Ovary (tissue), 9 donors: Measurements from ENCODE around the gene SMYD2. TPM values are rescaled to one million over a fixed set of nuclear protein-coding genes. Genes with fewer than 3 reads are reported as not detected.

ENCODE experiments used
- DNase-seq, 5 donors: peaks; one replicate each; pipeline ENCODE4 v3.0.0-alpha.2; 2019 to 2020
- H3K27ac ChIP-seq, 2 donors: fragments of 200-600 bp; one replicate each; pipeline versions ENCODE4 v1.5.1 to v1.8.0; 2019 to 2022
- H3K27me3 ChIP-seq: fragments of 200-600 bp; one replicate; pipeline ENCODE4 v1.8.0; 2022
- H3K36me3 ChIP-seq: fragments of 200-600 bp; sonication (generic); one replicate; pipeline ENCODE4 v1.5.1; 2019
- H3K4me1 ChIP-seq: one replicate; pipeline ENCODE4 v1.8.1; 2013; ENCODE audit warnings: mild to moderate bottlenecking, moderate library complexity; ENCODE audit not compliant: insufficient read depth
- H3K4me3 ChIP-seq: fragments of 200-600 bp; sonication (generic); one replicate; pipeline ENCODE4 v1.5.1; 2017
- H3K9me3 ChIP-seq, 2 donors: fragments of 200-600 bp in 1 of 2; sonication (generic) in 1 of 2; one replicate each; pipeline versions ENCODE4 v1.5.1 to v1.8.1; 2013 to 2019; ENCODE audit warnings: mild to moderate bottlenecking in 1 of 2, moderate library complexity in 1 of 2
- EP300 ChIP-seq: sonication (generic); formaldehyde crosslinking; IDR thresholded peaks from one replicate; pipeline ENCODE4 v1.6.1; 2017; ENCODE audit warnings: antibody characterized with exemption
- POLR2A ChIP-seq: fragments of 450-650 bp; IDR thresholded peaks from one replicate; pipeline ENCODE4 v1.6.1; 2017; ENCODE audit warnings: antibody characterized with exemption, mild to moderate bottlenecking, moderate library complexity
- WGBS, 3 donors: extraction: QIAGEN DNeasy Blood & Tissue Kit in 1 of 3; methylation state at CpG; one replicate each; pipeline versions ENCODE4 v1.1.5 to v1.1.7; 2013 to 2017; 5-methylcytosine and 5-hydroxymethylcytosine counted together
- intact Hi-C, 4 donors: fragments of 100-400 bp; cut with DNase I; formaldehyde crosslinking; loops; one replicate each; pipeline versions ENCODE4 v1.11.0 to v1.15.1; 2022 to 2023
- polyA plus RNA-seq, 2 donors: library from polyadenylated mRNA; stranded (reverse); fragments of 200-250 nt in 1 of 2; fragments of 350-450 nt in 1 of 2; fragmentation: Illumina TruSeq in 1 of 2; extraction: RNeasy Lipid Tissue Mini Kit (QIAGEN cat#74804) in 1 of 2; gene quantifications; one replicate each; pipeline ENCODE4 v1.2.3, GENCODE V29; 2013 to 2014
- total RNA-seq, 7 donors: library from RNA; depleted of rRNA in 2 of 7; stranded (reverse); fragments of >200 nt in 2 of 7; fragmentation: NEBNext Ultra II Directional in 3 of 7; extraction: Animal tissue kit (Norgen Biotek cat#: 25700) in 3 of 7; gene quantifications; one replicate each; pipeline versions ENCODE4 v1.1.0 to v1.2.4, GENCODE V29; 2016 to 2023
- TF ChIP-seq, protein P1 (sequence below), 3 donors: fragments of 450-650 bp in 2 of 3; fragments of 200-600 bp in 1 of 3; IDR thresholded peaks; one replicate each; pipeline versions ENCODE4 v1.5.1 to v1.8.0; 2016 to 2022; ENCODE audit warnings: antibody characterized with exemption in 3 of 3, mild to moderate bottlenecking in 1 of 3
- donor health status: DM: no; HTN: no; CAD: no; lungs with moderate emphysema.
- donor health status: DM: no; HTN: no; CAD: no.
- donor health status: Bipolar disorder and iron deficiency.
- donor health status: DM: yes; HTN: yes; CAD: no.
- donor health status: DM: no; HTN: no; CAD: no.
- donor health status: DM: yes; HTN: yes; CAD: no.

The SMYD2 gene
- total and polyA plus RNA-seq, 9 donors = 14.6 to 50.3 (median 17.2) TPM

DNA sequence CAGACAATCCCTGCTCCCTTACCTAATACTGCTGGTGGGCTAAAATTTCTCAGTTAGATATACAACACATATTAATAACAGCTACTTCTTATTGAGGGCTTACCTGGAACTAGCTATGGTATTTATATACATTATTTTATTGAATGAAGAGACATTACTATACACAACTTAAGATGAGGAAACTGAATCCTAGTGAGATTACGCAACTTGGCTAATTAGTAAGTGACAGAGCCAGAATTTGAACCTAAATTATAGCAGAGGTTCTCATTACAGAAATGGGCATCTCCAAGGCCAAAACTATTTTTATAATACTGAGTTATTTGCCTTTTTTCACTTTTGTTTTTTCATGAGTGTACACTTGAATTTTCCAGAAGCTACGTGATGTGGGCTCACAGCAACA lies 44.5 kb upstream of the SMYD2 start:
- no peaks in the 10 kb centered on the region for H3K9me3 ChIP-seq
- DNase-seq = no peak
- WGBS, 3 donors = 31 to 58% (median 35%) methylated on average over 2 of the region's 2 CpGs
- intact Hi-C loops = no loop called here
- H3K4me3 ChIP-seq = no peak overlapping the region
- H3K36me3 ChIP-seq = no peaks in the 10 kb centered on the region
- H3K4me1 ChIP-seq = no peaks in the 10 kb centered on the region
- no peaks in the 10 kb centered on the region for H3K27me3 ChIP-seq
- TF ChIP-seq, protein P1, sequence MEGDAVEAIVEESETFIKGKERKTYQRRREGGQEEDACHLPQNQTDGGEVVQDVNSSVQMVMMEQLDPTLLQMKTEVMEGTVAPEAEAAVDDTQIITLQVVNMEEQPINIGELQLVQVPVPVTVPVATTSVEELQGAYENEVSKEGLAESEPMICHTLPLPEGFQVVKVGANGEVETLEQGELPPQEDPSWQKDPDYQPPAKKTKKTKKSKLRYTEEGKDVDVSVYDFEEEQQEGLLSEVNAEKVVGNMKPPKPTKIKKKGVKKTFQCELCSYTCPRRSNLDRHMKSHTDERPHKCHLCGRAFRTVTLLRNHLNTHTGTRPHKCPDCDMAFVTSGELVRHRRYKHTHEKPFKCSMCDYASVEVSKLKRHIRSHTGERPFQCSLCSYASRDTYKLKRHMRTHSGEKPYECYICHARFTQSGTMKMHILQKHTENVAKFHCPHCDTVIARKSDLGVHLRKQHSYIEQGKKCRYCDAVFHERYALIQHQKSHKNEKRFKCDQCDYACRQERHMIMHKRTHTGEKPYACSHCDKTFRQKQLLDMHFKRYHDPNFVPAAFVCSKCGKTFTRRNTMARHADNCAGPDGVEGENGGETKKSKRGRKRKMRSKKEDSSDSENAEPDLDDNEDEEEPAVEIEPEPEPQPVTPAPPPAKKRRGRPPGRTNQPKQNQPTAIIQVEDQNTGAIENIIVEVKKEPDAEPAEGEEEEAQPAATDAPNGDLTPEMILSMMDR (IDR thresholded peaks at IDR 0.05) = no peak
- TF ChIP-seq POLR2A (no peak), EP300 (no peak)
- no peak overlapping the region for H3K27ac ChIP-seq

DNA sequence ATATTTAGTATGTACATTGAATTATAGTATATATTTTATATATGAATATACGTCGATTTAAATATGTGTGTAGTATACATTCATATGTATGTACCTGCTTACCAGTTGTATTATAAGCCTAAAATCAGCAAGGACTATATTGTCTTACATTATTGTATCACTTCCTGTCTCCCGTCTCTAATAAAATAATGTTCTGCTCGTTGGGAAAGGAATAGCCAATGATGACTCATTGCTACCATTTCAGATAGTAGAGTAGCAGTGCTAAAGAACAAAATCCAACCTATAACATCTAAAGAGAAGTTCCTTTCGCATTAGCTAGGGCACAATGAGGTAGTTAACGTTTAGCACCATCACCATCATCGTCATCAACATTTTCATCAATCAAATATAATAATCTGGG lies 39.9 kb upstream of the SMYD2 start:
- Histone ChIP-seq H3K36me3 (no peaks in the 10 kb centered on the region), H3K4me3 (no peak overlapping the region), H3K9me3 (no peaks in the 10 kb centered on the region), H3K4me1 (no peaks in the 10 kb centered on the region), H3K27me3 (no peaks in the 10 kb centered on the region), H3K27ac (no peak overlapping the region)
- 72 to 76% (median 75%) methylated on average over 7 of the region's 7 CpGs for WGBS, 3 donors
- intact Hi-C loops = no loop called here
- TF ChIP-seq, protein P1 (IDR thresholded peaks at IDR 0.05) = no peak
- TF ChIP-seq EP300 (no peak), POLR2A (no peak)
- DNase-seq = no peak

DNA sequence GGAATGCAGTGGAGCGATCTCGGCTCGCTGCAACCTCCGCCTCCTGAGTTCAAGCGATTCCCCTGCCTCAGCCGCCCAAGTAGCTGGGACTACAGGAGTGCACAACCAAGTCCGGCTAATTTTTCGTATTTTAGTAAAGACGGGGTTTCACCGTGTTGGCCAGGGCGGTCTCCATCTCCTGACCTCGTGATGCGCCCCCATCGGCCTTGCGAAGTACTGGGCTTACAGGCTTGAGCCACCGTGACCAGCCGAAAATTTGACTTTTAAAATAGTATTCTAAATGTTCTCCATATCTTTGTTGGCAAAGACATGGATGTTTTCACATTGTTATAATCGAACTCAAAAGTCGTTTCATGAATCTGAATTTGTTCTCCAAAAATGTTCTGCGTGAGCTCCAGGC lies 36.7 kb upstream of the SMYD2 start:
- intact Hi-C loops = no loop called here
- DNase-seq = no peak
- Histone ChIP-seq H3K4me3 (no peak overlapping the region), H3K4me1 (no peaks in the 10 kb centered on the region), H3K27ac (no peak overlapping the region), H3K36me3 (no peaks in the 10 kb centered on the region), H3K27me3 (no peaks in the 10 kb centered on the region), H3K9me3 (no peaks in the 10 kb centered on the region)
- TF ChIP-seq, protein P1 (IDR thresholded peaks at IDR 0.05) = no peak
- TF ChIP-seq POLR2A (no peak), EP300 (no peak)
- 89 to 92% (median 91%) methylated on average over 20 of the region's 20 CpGs for WGBS, 3 donors

DNA sequence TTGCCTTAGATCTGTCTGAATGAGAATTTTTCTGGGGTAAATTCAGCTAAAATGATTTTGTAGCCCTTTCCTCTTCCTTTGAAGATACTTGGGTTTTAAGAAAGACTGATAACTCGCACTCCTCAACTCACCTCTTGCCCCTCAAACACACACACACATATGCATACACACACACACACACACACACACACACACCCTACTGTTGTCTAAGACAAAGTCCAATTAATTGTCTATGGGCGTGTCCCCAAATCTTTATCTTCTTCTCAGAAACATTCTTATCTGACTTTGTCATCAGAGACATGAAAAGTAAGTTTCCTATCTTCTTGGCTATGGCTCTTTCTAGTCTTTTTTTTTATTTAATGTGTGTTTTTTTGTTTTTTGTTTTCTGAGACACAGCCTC lies 36.1 kb upstream of the SMYD2 start:
- H3K9me3 ChIP-seq = no peaks in the 10 kb centered on the region
- no peaks in the 10 kb centered on the region for H3K36me3 ChIP-seq
- TF ChIP-seq, protein P1 (IDR thresholded peaks at IDR 0.05) = no peak
- TF ChIP-seq EP300 (no peak), POLR2A (no peak)
- intact Hi-C loops = no loop called here
- H3K27ac ChIP-seq = no peak overlapping the region
- H3K27me3 ChIP-seq = no peaks in the 10 kb centered on the region
- no peak overlapping the region for H3K4me3 ChIP-seq
- no peaks in the 10 kb centered on the region for H3K4me1 ChIP-seq
- no peak for DNase-seq
- WGBS, 3 donors = 80 to 94% (median 82%) methylated on average over 2 of the region's 2 CpGs
